Stimulated activated CD8-positive, alpha-beta memory T cell treated with anti-CD3 and anti-CD28 coated beads, Interleukin-15, amount 100 ng/mL, for 24 hours (primary cell): Measurements from ENCODE around the gene TMEM109.

Source experiments
- DNase-seq: peaks from one replicate; pipeline ENCODE4 v3.0.0-alpha.2; 2020; ENCODE audit warnings: low read depth

TMEM109 gene

DNA sequence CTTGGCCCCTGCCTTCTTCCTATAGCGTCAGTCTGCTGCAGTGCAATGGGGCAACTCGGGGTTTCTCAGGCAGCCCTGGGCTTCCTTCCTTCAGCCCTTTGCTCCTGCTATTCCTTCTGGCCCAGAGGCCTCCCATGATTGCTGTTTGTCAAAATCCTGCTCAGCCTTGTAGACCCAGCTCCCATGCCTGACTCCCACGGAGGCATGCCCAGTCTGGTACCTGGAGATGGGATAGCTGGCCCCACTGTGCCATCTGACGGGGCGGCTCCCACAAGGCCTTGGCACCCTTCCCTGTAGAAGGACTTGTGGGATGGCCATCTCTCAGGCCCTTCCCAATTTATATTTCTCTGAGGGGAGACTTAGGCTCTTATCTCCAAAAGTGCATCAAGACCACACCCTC lies 56.9 kb downstream of the TMEM109 start:
- DNase-seq, result no peak

DNA sequence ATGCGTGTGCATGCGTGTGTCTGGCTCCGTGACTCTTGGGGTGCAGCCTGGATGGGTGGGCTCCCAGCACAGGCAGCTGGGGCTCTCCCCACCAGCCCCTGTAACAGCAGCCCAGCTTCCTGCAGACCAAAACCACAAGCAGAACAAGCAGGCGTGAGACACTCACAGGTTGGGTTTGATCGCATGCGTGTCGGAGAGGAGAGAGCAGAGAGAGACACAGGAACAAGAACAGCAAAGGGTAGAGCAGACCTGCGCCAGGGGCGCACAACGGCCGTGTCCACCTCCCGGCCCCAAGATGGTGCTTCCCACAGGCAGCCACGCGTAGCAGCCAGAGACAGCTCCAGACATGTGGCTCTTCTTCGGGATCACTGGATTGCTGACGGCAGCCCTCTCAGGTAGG lies 57.6 kb downstream of the TMEM109 start, which contains the start of gene CD6:
Gene CD6, plus strand, starts transcription at position 161 of the 400 bp plus-strand sequence. Its CDS starts 186 bp downstream, at position 347.
- DNase-seq, result no peak

DNA sequence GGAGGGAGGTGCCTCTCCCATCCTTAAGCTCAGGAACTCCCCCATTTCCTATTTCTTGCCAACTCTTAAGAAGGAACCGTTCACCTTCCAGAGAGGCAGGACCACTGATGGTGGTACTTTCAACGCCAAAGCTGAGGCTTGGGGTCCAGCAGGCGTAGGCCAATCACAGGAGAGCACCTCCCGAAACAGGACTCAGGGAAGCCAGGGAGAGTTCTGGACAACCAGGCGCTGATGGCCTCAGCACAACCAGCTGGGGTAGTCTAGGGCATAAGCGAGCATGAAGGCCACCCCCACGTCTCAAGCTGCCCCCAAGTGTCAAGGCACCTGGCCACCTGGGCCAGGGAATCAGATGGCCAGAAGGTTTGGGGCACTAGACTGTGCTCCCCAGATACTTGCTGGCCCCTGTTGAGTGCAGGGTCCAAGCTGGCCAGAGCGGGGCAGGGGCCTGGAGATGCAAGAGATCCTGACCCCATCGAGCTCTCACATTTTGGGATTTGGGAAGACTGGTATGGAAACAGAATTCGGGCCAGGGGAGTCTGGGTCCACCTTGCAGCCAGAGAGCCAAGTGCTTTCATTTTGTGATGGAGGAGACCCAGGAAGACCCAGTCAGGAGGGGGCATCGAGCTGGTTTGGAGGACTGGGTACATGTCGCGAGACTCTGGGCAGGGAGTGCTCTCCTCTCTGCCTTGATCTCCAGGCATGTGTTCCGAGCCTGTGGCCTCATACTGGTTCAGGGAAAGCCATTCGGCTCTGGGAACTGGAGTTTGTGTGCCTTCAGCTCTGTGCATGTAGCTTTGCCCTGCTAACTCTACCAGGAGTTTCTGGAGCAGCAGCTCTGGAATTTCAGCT lies 58.4 kb downstream of the TMEM109 start:
- no peak for DNase-seq
